ENCODE results near the gene AKNAD1. TPM values are rescaled to one million over a fixed set of nuclear protein-coding genes. Genes with fewer than 3 reads are reported as not detected.

AKNAD1 gene
- polyA plus RNA-seq, 1 donor from 2014 or later, result not detected

GRCh38 chr1:108830119-108831008, 26.5 kb downstream of the AKNAD1 start:
- Histone ChIP-seq H3K9me2 (ENCODE audit: insufficient read depth, low read length) (no peaks in the 10 kb centered on the region), H3K9me3 (ENCODE audit: low read length) (no peaks in the 10 kb centered on the region), H3K27me3 (ENCODE audit: insufficient read depth, low read depth, low read length) (no peaks in the 10 kb centered on the region), H3K4me3 (ENCODE audit: low read length) (no peak overlapping the region), H3K27ac (ENCODE audit: low read length) (no peak overlapping the region), H4K20me1 (ENCODE audit: insufficient read depth) (no peaks in the 10 kb centered on the region), H3K9ac (ENCODE audit: low read length) (no peak overlapping the region), H3K4me2 (ENCODE audit: low read length) (no peak overlapping the region), H2AFZ (ENCODE audit: low read depth, low read length) (no peak overlapping the region), H3K79me2 (replicated peaks; ENCODE audit: insufficient read depth, low read length) (no peaks in the 10 kb centered on the region), H3K36me3 (ENCODE audit: insufficient read depth, low read length) (no peaks in the 10 kb centered on the region), H3F3A (ENCODE audit: insufficient read depth, low read length, poor library complexity, severe bottlenecking) (no peaks in the 10 kb centered on the region)
- TF ChIP-seq POLR2AphosphoS5 (IDR thresholded peaks at IDR 0.05) (no peak), REST (IDR thresholded peaks at IDR 0.05; ENCODE audit: borderline replicate concordance) (no peak), TAF1 (IDR thresholded peaks at IDR 0.05; ENCODE audit: low read depth) (no peak), MXI1 (conservative IDR thresholded peaks at IDR 0.05; ENCODE audit: poor library complexity, severe bottlenecking) (no peak), RAD21 (conservative IDR thresholded peaks at IDR 0.05) (no peak), EP300 (conservative IDR thresholded peaks at IDR 0.05; ENCODE audit: poor library complexity, severe bottlenecking) (no peak)

GRCh38 chr1:108829498-108829916, 27.4 kb downstream of the AKNAD1 start:
- H4K20me1 ChIP-seq (ENCODE audit: insufficient read depth), result no peaks in the 10 kb centered on the region
- no peak overlapping the region for H3K4me3 ChIP-seq (ENCODE audit: low read length)
- H3K36me3 ChIP-seq (ENCODE audit: insufficient read depth, low read length), result no peaks in the 10 kb centered on the region
- H3K27ac ChIP-seq (ENCODE audit: low read length), result no peak overlapping the region
- H2AFZ ChIP-seq (ENCODE audit: low read depth, low read length), result no peak overlapping the region
- H3K9me2 ChIP-seq (ENCODE audit: insufficient read depth, low read length), result no peaks in the 10 kb centered on the region
- no peaks in the 10 kb centered on the region for H3K79me2 ChIP-seq (replicated peaks; ENCODE audit: insufficient read depth, low read length)
- H3K9ac ChIP-seq (ENCODE audit: low read length), result no peak overlapping the region
- H3K27me3 ChIP-seq (ENCODE audit: insufficient read depth, low read depth, low read length), result no peaks in the 10 kb centered on the region
- no peaks in the 10 kb centered on the region for H3K9me3 ChIP-seq (ENCODE audit: low read length)
- no peak for TF ChIP-seq EP300 (conservative IDR thresholded peaks at IDR 0.05; ENCODE audit: poor library complexity, severe bottlenecking)
- no peak for TF ChIP-seq SMC3 (conservative IDR thresholded peaks at IDR 0.05; ENCODE audit: poor library complexity)
- TF ChIP-seq RAD21 (conservative IDR thresholded peaks at IDR 0.05), result no peak
- TF ChIP-seq EZH2 (IDR thresholded peaks at IDR 0.05; ENCODE audit: borderline replicate concordance, insufficient read depth, low read length, poor library complexity, severe bottlenecking), result no peak
- no peak for TF ChIP-seq REST (IDR thresholded peaks at IDR 0.05; ENCODE audit: borderline replicate concordance)
- no peak for TF ChIP-seq CTCF (IDR thresholded peaks at IDR 0.05; ENCODE audit: poor library complexity, severe bottlenecking)
- no peak for TF ChIP-seq MXI1 (conservative IDR thresholded peaks at IDR 0.05; ENCODE audit: poor library complexity, severe bottlenecking)
- no peak for TF ChIP-seq POLR2AphosphoS5 (IDR thresholded peaks at IDR 0.05)
- TF ChIP-seq TAF1 (IDR thresholded peaks at IDR 0.05; ENCODE audit: low read depth), result no peak
- no peaks in the 10 kb centered on the region for H3F3A ChIP-seq (ENCODE audit: insufficient read depth, low read length, poor library complexity, severe bottlenecking)
- no peak overlapping the region for H3K4me2 ChIP-seq (ENCODE audit: low read length)
